GM18498 (cell line): Measurements from ENCODE around the gene CAV1.
A peak's percentile ranks its signal among the peaks of the same experiment; 100 is the strongest.

Source experiments
- ATAC-seq: cut with Tn5 transposase; IDR thresholded peaks from one replicate; pipeline ENCODE4 v1.9.1; 2021; ENCODE audit warnings: mild to moderate bottlenecking, moderate library complexity; ENCODE audit not compliant: unreplicated experiment

Gene CAV1

GRCh38 chr7:116502201-116503096 is 22.4 kb upstream of the CAV1 start:
- ATAC-seq: no peak

DNA sequence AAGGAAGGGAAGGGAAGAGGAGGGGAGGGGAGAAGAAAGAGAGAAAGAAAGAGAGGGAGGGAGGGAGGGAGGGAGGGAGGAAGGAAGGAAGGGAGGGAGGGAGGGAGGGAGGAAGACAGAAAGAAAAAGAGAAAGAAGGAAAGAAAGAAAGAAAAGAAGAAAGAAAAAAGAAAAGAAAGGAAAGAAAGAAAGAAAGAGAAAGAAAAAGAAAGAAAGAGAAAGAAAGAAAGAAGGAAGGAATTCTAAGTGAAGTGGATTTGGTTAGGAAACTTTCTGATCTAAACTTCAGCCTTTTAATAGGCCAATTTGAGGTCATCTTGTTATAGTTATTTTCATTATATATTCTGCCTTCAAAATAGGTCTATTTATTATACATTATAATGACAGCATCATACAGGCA is 21.0 kb upstream of the CAV1 start:
- ATAC-seq: no peak

GRCh38 chr7:116505278-116505677 is 19.6 kb upstream of the CAV1 start:
- ATAC-seq: no peak

DNA sequence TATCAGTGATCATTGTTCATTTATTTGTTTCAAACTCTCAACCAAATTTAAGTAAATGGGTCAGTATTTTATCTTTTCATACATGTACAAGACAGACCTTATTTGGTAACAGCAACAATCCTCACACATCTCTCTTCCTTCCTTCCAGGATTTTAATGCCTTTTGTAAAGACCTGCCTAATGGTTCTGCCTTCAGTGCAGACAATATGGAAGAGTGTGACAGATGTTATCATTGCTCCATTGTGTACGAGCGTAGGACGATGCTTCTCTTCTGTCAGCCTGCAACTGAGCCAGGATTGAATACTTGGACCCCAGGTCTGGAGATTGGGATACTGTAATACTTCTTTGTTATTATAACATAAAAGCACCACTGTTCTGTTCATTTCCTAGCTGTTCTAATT is 19.0 kb upstream of the CAV1 start:
- ATAC-seq: no peak

DNA sequence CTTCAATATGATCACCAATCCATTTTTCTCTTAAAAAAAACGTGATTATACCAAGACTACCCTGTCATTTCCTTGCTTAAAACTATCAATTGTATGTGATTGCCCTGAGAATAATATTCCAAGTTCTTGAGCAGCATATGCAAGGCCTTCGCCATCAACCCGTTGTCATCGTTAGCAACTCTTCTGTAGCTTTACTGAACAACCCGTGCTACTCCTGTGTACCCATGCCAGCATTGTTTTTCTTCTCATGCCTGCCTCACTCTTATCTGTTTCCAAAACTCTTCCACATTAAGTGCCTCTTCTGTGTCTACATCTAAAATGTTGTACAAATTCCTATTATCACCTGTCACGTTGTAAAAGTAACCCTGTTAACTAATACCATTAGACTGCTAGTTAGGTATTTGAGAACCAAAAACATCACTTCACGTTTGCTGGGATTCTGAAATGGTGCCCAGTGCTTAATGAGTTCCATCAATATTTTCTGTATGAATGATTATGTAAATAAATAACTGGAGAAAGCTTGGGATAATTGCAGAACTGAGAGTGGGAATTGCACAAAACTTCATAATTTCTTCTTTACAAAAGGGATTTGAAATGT is 14.8 kb upstream of the CAV1 start:
- no peak for ATAC-seq

- no peak for ATAC-seq
Measured at GRCh38 chr7:116510795-116511194, 14.0 kb upstream of the CAV1 start.

- peak; percentile 99 for ATAC-seq
Measured at GRCh38 chr7:116511552-116512519, 13.0 kb upstream of the CAV1 start.

- ATAC-seq: peak; percentile 2
Measured at GRCh38 chr7:116512520-116513188, 12.2 kb upstream of the CAV1 start.

DNA sequence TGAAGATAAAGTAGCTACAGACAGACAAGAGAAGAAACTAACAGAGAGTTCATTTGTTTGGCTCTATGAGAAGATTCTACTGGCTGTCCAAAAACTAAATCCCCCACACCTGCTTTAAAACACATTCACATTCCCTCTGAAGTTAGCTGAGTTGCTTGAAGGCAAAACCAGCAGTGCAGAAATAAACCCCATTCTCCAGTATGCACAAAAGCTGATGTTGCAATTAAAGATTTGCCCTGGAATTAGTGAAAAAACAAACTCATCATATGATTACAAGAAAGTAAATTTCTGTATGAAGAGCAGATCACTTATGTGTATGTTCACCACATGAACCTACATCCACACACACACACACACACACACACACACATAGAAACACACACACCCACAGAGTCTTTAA is 9.3 kb upstream of the CAV1 start:
- ATAC-seq: no peak

- no peak for ATAC-seq
Measured at GRCh38 chr7:116516324-116516723, 8.5 kb upstream of the CAV1 start.

DNA sequence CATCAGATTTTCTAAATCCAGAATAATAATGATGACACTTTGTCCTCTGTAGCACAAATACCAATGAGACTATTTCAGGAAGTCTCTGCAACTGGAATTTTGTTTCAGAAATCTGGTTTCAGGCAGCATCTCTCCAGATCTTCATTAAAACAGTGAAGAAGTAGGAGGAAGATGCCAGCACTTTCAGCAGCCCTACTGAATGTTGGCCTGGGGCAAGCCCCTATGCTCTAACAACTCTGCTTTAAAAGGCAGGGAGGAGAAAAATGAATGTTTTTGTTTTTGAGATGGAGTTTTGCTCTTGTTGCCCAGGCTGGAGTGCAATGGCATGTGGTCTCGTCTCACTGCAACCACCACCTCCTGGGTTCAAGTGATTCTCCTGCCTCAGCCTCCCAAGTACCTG is 7.2 kb upstream of the CAV1 start:
- ATAC-seq: no peak

- no peak for ATAC-seq
Measured at GRCh38 chr7:116518961-116519360, 5.9 kb upstream of the CAV1 start.

DNA sequence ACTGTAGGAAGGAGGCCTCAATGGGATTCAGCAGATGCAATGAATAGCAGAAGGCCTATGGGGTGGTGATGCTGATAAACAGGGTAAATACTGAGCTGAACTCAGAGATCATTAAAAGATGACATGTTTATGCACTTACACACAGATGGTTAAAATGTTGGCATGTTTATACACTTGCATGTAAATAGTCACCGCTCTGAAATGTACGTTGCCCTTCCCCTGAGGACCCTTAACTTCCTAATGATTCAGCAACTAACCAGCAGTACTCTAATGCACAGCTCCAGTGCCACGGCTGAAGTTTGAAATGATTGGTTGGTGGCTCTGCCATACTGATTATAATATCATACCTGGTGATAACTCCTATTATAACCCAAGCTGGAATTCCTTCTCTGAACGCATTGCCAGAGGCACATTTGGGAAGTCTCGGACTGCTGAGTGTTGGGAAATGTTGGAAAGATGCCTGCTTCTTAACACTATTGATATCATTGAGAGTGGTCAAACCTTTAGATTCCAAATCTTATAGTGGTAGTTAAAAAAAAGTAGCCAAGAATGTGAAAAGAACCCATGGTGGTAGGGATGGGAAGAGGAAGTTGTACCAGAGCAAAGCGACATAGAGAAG is 3.7 kb upstream of the CAV1 start:
- ATAC-seq: no peak

GRCh38 chr7:116522247-116522646 is 2.6 kb upstream of the CAV1 start:
- no peak for ATAC-seq

DNA sequence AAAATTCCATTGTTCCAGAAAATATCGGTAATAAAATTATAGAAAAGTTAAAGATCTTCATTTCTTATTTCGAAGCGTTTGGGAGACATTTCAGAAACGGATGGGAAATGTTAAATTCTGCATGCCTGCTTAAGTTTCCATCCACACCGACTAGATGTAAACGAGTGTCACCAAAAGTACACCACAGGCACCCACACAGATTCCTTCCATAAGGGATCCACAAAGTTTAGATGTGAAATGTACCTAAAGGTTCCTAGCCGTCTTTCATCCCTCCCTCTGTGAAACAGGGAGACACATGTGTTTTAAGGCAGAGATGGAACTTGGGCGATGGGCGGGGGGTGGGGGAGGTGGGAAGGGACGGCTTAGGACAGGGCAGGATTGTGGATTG is 621 bp upstream of the CAV1 start:
- ATAC-seq: no peak

DNA sequence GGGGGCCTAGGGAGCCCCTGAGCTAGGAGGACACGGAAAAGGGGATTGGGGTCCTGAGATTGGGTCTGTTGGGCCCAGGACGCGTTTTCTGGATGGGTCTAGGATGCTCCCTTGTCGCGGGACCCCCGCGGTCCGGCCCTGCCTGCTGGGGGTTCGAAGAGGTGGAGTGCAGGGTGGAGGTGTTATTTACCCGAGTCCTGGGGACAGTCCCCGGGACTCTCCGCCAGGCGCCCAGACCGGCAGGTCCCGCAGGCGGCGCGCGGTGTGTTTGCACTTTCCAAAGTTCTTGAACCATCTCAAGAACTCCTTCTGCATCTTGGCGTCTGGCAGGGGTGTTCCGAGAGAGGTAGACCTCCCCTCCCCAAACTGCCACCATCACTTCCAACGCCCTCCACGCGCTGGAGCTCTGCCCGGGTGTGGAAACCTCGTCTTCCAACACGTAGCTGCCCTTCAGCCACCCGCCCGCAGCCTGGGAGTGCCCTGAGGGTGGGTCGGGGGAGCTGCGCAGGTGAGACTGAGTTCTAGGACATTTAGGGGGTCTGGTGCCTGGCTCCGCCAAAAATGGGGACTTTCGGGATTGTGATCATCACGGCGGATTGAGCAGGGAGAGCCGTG is 569 bp downstream of the CAV1 start:
- ATAC-seq: peak; percentile 37

DNA sequence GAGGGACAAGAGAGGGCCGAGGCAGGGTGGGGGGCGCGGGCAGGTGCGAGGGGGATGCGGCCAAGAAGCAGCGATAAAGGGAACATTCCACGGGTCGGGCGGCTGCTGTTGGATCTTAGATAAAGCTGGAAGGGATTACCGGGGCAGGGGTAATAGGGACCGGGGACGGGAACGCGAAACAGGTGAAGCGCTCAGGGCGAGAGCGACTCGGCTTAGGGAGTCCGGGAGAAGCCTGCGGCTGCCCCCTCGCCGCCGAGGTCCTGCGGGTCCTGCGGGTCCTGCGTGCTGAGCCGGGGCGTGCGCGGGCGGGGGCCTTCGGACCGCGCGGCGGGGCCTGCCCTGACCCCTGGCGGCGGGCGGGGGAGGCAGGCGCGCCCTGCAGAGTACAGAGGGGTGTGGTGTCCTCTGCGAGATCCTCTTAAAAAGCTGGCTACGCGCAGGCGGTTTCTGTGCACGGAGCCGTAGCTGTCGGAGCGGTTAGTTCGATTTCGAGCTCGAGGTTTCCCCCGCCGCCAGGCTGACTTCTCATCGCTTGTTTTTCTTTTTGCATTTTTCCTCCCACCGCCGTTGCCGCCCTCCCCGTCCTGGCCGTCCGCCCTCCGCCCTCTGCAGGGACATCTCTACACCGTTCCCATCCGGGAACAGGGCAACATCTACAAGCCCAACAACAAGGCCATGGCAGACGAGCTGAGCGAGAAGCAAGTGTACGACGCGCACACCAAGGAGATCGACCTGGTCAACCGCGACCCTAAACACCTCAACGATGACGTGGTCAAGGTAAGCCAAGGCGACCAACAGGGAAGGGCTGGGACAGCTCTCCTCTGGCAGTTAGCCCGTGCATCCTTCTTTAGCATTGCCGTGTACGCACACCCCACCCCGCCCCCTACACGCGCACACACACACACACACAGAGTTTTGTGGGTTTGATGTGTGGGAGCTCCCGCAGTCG is 1.4 kb downstream of the CAV1 start:
- peak; percentile 90 for ATAC-seq

GRCh38 chr7:116526897-116527296 is 2.1 kb downstream of the CAV1 start:
- no peak for ATAC-seq

- ATAC-seq: no peak
Measured at GRCh38 chr7:116527521-116527920, 2.7 kb downstream of the CAV1 start.
